H7 (cell line): ENCODE measurements around the gene LEMD1. TPM values are rescaled to one million over a fixed set of nuclear protein-coding genes. Genes with fewer than 3 reads are reported as not detected.

ENCODE experiments used
- DNase-seq: peaks from one replicate; pipeline ENCODE4 v3.0.0; 2012
- H3K27me3 ChIP-seq: 2 replicates; pipeline ENCODE4 v1.6.0; 2011; ENCODE audit warnings: mild to moderate bottlenecking, low read length; ENCODE audit not compliant: control insufficient read depth, insufficient read depth
- H3K36me3 ChIP-seq: replicated peaks from 2 replicates; pipeline ENCODE4 v1.5.1; 2011; ENCODE audit warnings: low read length; ENCODE audit not compliant: control insufficient read depth, insufficient read depth
- H3K4me3 ChIP-seq: 2 replicates; pipeline ENCODE4 v1.5.1; 2011; ENCODE audit warnings: low read depth, mild to moderate bottlenecking, control low read depth, low read length, moderate library complexity; ENCODE audit not compliant: insufficient read depth
- total RNA-seq: library from RNA; depleted of rRNA; stranded (reverse); fragments of >200 nt; shearing (Covaris generic); gene quantifications from 2 replicates; pipeline ENCODE4 v1.2.3, GENCODE V29; 2014; rRNA removed

Gene LEMD1
- total RNA-seq, 1 experiment from 2014 or later = 19.4 TPM

DNA sequence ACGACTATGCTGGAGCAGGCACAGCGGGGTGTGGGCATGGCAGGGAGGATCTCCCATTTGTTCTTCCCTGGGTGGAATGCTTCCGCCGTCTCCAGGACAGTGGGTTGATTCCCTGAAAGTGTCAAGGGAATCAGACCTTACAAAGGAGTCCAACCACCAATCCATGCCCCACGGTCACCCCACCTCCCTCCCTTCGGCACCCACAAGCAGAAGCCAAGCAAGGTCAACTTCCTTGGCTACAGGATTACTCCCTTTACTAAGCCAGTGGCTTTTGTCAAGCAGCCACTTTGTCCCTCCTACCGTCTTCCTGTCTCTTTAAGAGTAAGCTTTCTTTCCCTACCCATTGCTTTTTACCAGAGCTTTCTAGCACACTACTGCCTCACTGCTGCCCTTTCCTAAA, 84.4 kb downstream of the LEMD1 start:
- H3K36me3 ChIP-seq = no peaks in the 10 kb centered on the region

DNA sequence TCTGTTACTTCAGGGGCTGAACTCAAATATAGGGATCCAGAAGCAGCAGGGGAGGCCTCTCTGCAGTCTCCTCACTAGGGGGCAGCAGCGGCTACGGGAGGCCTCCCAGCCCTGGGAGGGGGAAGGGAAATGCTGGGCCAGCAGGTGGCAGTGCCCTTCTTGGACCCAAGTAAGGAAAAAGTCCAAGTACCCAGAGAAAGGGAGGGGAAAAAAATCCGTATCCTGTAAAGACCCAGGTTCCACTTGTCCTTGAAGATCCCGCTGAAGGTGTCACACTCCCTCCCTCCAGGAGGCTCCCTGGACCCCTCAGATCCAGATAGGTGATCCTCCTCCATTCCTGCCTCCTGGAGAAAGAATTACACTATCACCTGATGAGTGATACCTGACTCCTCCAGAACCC, 86.2 kb downstream of the LEMD1 start:
- H3K36me3 ChIP-seq = no peaks in the 10 kb centered on the region
- no peaks in the 10 kb centered on the region; the same call in 1 of the 2 replicates for H3K27me3 ChIP-seq
- peak; percentile 90 for DNase-seq
- no peak overlapping the region for H3K4me3 ChIP-seq

More for the DNA sequence above, 84.4 kb downstream of the LEMD1 start:
- no peak for DNase-seq
- peaks cover 5% of the 10 kb centered on the region for H3K27me3 ChIP-seq
- no peak overlapping the region for H3K4me3 ChIP-seq

DNA sequence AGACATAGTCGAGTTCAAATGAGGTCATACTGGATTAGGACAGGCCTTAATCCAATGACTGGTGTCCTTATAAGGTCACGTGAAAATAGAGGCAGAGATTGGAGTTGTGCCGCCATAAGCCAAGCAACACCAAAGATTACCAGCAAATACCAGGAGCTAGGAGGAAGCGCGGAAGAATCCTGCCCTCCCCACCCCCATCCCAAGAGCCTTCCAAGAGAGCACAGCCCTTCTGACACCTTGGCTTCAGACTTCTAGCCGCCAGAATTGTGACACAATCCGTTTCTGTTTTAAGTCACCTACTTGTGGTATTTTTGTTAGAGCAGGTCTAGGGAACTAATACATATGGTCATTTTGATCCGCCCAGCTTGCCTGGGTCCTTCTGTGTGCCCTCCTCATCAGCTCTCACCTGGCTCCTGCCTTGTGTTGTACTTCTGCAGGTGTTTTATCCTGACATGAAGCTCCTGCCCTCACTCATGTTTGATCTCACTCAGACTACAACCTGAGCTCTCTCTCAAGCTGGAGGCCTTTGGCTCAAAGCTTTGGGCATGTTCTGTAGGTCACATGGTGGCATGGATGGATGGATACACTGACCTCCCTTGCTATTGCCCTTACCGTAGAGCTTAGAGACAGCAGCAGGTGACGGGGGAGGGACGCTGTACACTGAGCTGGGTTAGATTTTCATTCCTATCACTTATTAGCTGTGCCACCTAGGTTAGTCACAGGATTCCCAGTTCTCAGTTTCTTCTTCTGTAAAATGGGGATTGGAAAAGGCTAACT, 89.7 kb downstream of the LEMD1 start:
- Histone ChIP-seq H3K36me3 (no peaks in the 10 kb centered on the region), H3K4me3 (no peak overlapping the region), H3K27me3 (no peaks in the 10 kb centered on the region; the same call in 1 of the 2 replicates)
- DNase-seq = no peak

Other genes starting within 250 kb of the LEMD1 start
- 10.9 and 13.9 TPM in 2 replicates for gene DSTYK, start 210.4 kb downstream of the LEMD1 start, total RNA-seq
- gene TMCC2, start 194.1 kb downstream of the LEMD1 start, total RNA-seq = 13.6 and 19.3 TPM in 2 replicates
- gene NUAK2, start 100.3 kb downstream of the LEMD1 start, total RNA-seq = 9.2 and 9.8 TPM in 2 replicates
- gene KLHDC8A, start 65.1 kb downstream of the LEMD1 start, total RNA-seq = 2.3 and 5.0 TPM in 2 replicates
- gene BLACAT1, start 34.0 kb upstream of the LEMD1 start, total RNA-seq = 6.7 and 9.0 TPM in 2 replicates
- gene CDK18, start 82.6 kb upstream of the LEMD1 start, total RNA-seq = 48.3 and 52.0 TPM in 2 replicates
- gene ELK4, start 210.0 kb upstream of the LEMD1 start, total RNA-seq = 13.0 and 20.1 TPM in 2 replicates